ENCODE results near the gene SLC9A9. TPM values are rescaled to one million over a fixed set of nuclear protein-coding genes. Genes with fewer than 3 reads are reported as not detected.

The SLC9A9 gene
- polyA plus RNA-seq, 6 donors from 2014 or later, result 16.9 to 31.5 (median 24.7) TPM

- ATAC-seq (ENCODE audit: low read depth in 2 of 2), result no peak
- H3K27ac Mint-ChIP-seq, result peak overlapping the region in 1 of 6 donors; percentile 79
- no peaks in the 10 kb centered on the region for H3K9me3 Mint-ChIP-seq
- no peak for DNase-seq
- no peaks in the 10 kb centered on the region for H3K36me3 Mint-ChIP-seq
- H3K27me3 Mint-ChIP-seq, result no peaks in the 10 kb centered on the region
- peaks cover 29 to 33% (median 29%) of the 10 kb centered on the region in 3 donors for H3K4me1 Mint-ChIP-seq
- H3K4me3 Mint-ChIP-seq, result no peak overlapping the region
Observed at GRCh38 chr3:143676021-143676420, 172.2 kb downstream of the SLC9A9 start.

- H3K27me3 Mint-ChIP-seq, result no peaks in the 10 kb centered on the region
- H3K4me1 Mint-ChIP-seq, result peaks cover 40 to 50% (median 42%) of the 10 kb centered on the region in 3 donors
- H3K27ac Mint-ChIP-seq, result peak overlapping the region; percentile 90 to 98 (median 97)
- H3K4me3 Mint-ChIP-seq, result peak overlapping the region; percentile 42 to 80 (median 70)
- H3K36me3 Mint-ChIP-seq, result no peaks in the 10 kb centered on the region
- DNase-seq (peak; percentile 87), ATAC-seq (ENCODE audit: low read depth in 2 of 2) (peak; percentile 91 to 92)
- H3K9me3 Mint-ChIP-seq, result peaks cover 0 to 3% (median 0%) of the 10 kb centered on the region in 7 donors
Observed at GRCh38 chr3:143674100-143674968, 173.9 kb downstream of the SLC9A9 start.

GRCh38 chr3:143672396-143673165, 175.7 kb downstream of the SLC9A9 start:
- H3K27ac Mint-ChIP-seq, result peak overlapping the region; percentile 13 to 94 (median 82)
- H3K36me3 Mint-ChIP-seq, result no peaks in the 10 kb centered on the region
- no peak for ATAC-seq (ENCODE audit: low read depth in 2 of 2)
- no peaks in the 10 kb centered on the region for H3K27me3 Mint-ChIP-seq
- H3K4me1 Mint-ChIP-seq, result peaks cover 51 to 60% (median 56%) of the 10 kb centered on the region in 3 donors
- peaks cover 0 to 3% (median 0%) of the 10 kb centered on the region in 7 donors for H3K9me3 Mint-ChIP-seq
- peak overlapping the region in 5 of 8 donors; percentile 42 to 87 (median 78) for H3K4me3 Mint-ChIP-seq
- peak; percentile 17 for DNase-seq

- H3K27ac Mint-ChIP-seq, result peak overlapping the region in 4 of 6 donors; percentile 33 to 90 (median 55)
Observed at GRCh38 chr3:143671626-143672025, 176.6 kb downstream of the SLC9A9 start.

GRCh38 chr3:143668924-143669790, 179.1 kb downstream of the SLC9A9 start:
- peaks cover 0 to 3% of the 10 kb centered on the region in 2 donors for H3K36me3 Mint-ChIP-seq
- peak; percentile 23 for DNase-seq
- H3K9me3 Mint-ChIP-seq, result peaks cover 0 to 7% (median 0%) of the 10 kb centered on the region in 7 donors
- H3K27ac Mint-ChIP-seq, result peak overlapping the region in 4 of 6 donors; percentile 63 to 94 (median 82)
- H3K27me3 Mint-ChIP-seq, result no peaks in the 10 kb centered on the region
- peaks cover 51 to 62% (median 58%) of the 10 kb centered on the region in 3 donors for H3K4me1 Mint-ChIP-seq
- ATAC-seq (ENCODE audit: low read depth in 2 of 2), result peak; percentile 31 to 39
- H3K4me3 Mint-ChIP-seq, result peak overlapping the region in 7 of 8 donors; percentile 19 to 84 (median 60)

More at GRCh38 chr3:143671626-143672025, 176.6 kb downstream of the SLC9A9 start:
- ATAC-seq (ENCODE audit: low read depth in 2 of 2) (no peak), DNase-seq (no peak)
- H3K4me1 Mint-ChIP-seq, result peaks cover 52 to 62% (median 59%) of the 10 kb centered on the region in 3 donors
- no peaks in the 10 kb centered on the region for H3K36me3 Mint-ChIP-seq
- H3K4me3 Mint-ChIP-seq, result peak overlapping the region in 2 of 8 donors; percentile 15 to 61
- no peaks in the 10 kb centered on the region for H3K27me3 Mint-ChIP-seq
- H3K9me3 Mint-ChIP-seq, result peaks cover 0 to 3% (median 0%) of the 10 kb centered on the region in 7 donors

GRCh38 chr3:143668385-143668784, 179.9 kb downstream of the SLC9A9 start:
- peaks cover 5 to 7% of the 10 kb centered on the region in 2 donors for H3K36me3 Mint-ChIP-seq
- no peaks in the 10 kb centered on the region for H3K27me3 Mint-ChIP-seq
- peaks cover 0 to 11% (median 2%) of the 10 kb centered on the region in 7 donors for H3K9me3 Mint-ChIP-seq
- H3K27ac Mint-ChIP-seq, result peak overlapping the region in 1 of 6 donors; percentile 83
- DNase-seq (no peak), ATAC-seq (ENCODE audit: low read depth in 2 of 2) (no peak)
- H3K4me1 Mint-ChIP-seq, result peaks cover 50 to 58% (median 55%) of the 10 kb centered on the region in 3 donors
- H3K4me3 Mint-ChIP-seq, result peak overlapping the region in 6 of 8 donors; percentile 19 to 84 (median 65)

- peak overlapping the region in 2 of 6 donors; percentile 9 to 19 for H3K27ac Mint-ChIP-seq
- peaks cover 7 to 13% (median 9%) of the 10 kb centered on the region in 3 donors for H3K4me1 Mint-ChIP-seq
- no peaks in the 10 kb centered on the region for H3K27me3 Mint-ChIP-seq
- peaks cover 25 to 29% of the 10 kb centered on the region in 2 donors for H3K36me3 Mint-ChIP-seq
- peaks cover 0 to 12% (median 2%) of the 10 kb centered on the region in 7 donors for H3K9me3 Mint-ChIP-seq
- ATAC-seq (ENCODE audit: low read depth in 2 of 2) (no peak), DNase-seq (no peak)
- no peak overlapping the region for H3K4me3 Mint-ChIP-seq
Observed at GRCh38 chr3:143661677-143662076, 186.6 kb downstream of the SLC9A9 start.

- DNase-seq, result no peak
- no peak for ATAC-seq (ENCODE audit: low read depth in 2 of 2)
- Mint-ChIP-seq H3K27ac (peak overlapping the region in 2 of 6 donors; percentile 49 to 82), H3K27me3 (no peaks in the 10 kb centered on the region), H3K4me1 (peaks cover 0 to 10% (median 7%) of the 10 kb centered on the region in 3 donors), H3K36me3 (peaks cover 28 to 30% of the 10 kb centered on the region in 2 donors), H3K4me3 (no peak overlapping the region), H3K9me3 (peaks cover 0 to 8% (median 2%) of the 10 kb centered on the region in 7 donors)
Observed at GRCh38 chr3:143658861-143659260, 189.4 kb downstream of the SLC9A9 start.

GRCh38 chr3:143658116-143658515, 190.2 kb downstream of the SLC9A9 start:
- DNase-seq (no peak), ATAC-seq (ENCODE audit: low read depth in 2 of 2) (no peak)
- H3K36me3 Mint-ChIP-seq, result peaks cover 21 to 24% of the 10 kb centered on the region in 2 donors
- no peaks in the 10 kb centered on the region for H3K27me3 Mint-ChIP-seq
- no peak overlapping the region for H3K4me3 Mint-ChIP-seq
- peaks cover 0 to 7% (median 6%) of the 10 kb centered on the region in 3 donors for H3K4me1 Mint-ChIP-seq
- H3K9me3 Mint-ChIP-seq, result peaks cover 0 to 4% (median 0%) of the 10 kb centered on the region in 7 donors
- peak overlapping the region in 1 of 6 donors; percentile 23 for H3K27ac Mint-ChIP-seq

- peaks cover 0 to 4% (median 0%) of the 10 kb centered on the region in 7 donors for H3K9me3 Mint-ChIP-seq
- DNase-seq (no peak), ATAC-seq (ENCODE audit: low read depth in 2 of 2) (no peak)
- no peak overlapping the region for H3K4me3 Mint-ChIP-seq
- no peaks in the 10 kb centered on the region for H3K27me3 Mint-ChIP-seq
- H3K27ac Mint-ChIP-seq, result no peak overlapping the region
- H3K36me3 Mint-ChIP-seq, result peaks cover 24 to 26% of the 10 kb centered on the region in 2 donors
- H3K4me1 Mint-ChIP-seq, result peaks cover 0 to 7% (median 6%) of the 10 kb centered on the region in 3 donors
Observed at GRCh38 chr3:143657391-143657790, 190.9 kb downstream of the SLC9A9 start.

- Mint-ChIP-seq H3K4me1 (peaks cover 0 to 5% (median 4%) of the 10 kb centered on the region in 3 donors), H3K4me3 (no peak overlapping the region), H3K27me3 (no peaks in the 10 kb centered on the region), H3K27ac (no peak overlapping the region), H3K36me3 (peaks cover 20 to 35% of the 10 kb centered on the region in 2 donors), H3K9me3 (peaks cover 0 to under 1% (median 0%) of the 10 kb centered on the region in 7 donors)
- ATAC-seq (ENCODE audit: low read depth in 2 of 2) (no peak), DNase-seq (no peak)
Observed at GRCh38 chr3:143654906-143655305, 193.4 kb downstream of the SLC9A9 start.

GRCh38 chr3:143653935-143654334, 194.3 kb downstream of the SLC9A9 start:
- ATAC-seq (ENCODE audit: low read depth in 2 of 2) (no peak), DNase-seq (no peak)
- Mint-ChIP-seq H3K9me3 (no peaks in the 10 kb centered on the region), H3K4me1 (peaks cover 0 to 9% (median 7%) of the 10 kb centered on the region in 3 donors), H3K4me3 (no peak overlapping the region), H3K27me3 (no peaks in the 10 kb centered on the region), H3K36me3 (peaks cover 18 to 37% of the 10 kb centered on the region in 2 donors), H3K27ac (no peak overlapping the region)
